Neuronal stem cell (in vitro differentiated cells): ENCODE data around the gene LPIN1. TPM values are rescaled to one million over a fixed set of nuclear protein-coding genes. Genes with fewer than 3 reads are reported as not detected.

ENCODE experiments used
- DNase-seq: peaks from one replicate; pipeline ENCODE4 v3.0.0-alpha.2; 2013; ENCODE audit warnings: low spot score
- H2AFZ ChIP-seq: one replicate; pipeline ENCODE4 v1.6.1; 2013; ENCODE audit warnings: mild to moderate bottlenecking, low read length, inconsistent platforms
- H2AK5ac ChIP-seq: 2 replicates; pipeline ENCODE4 v1.6.1; 2013; ENCODE audit warnings: low read depth, mild to moderate bottlenecking, inconsistent platforms, low read length, moderate library complexity, mixed read lengths
- H2BK120ac ChIP-seq: 2 replicates; pipeline ENCODE4 v1.6.1; 2013; ENCODE audit warnings: low read depth, mild to moderate bottlenecking, inconsistent platforms, low read length, moderate library complexity, mixed read lengths
- H2BK12ac ChIP-seq: one replicate; pipeline ENCODE4 v1.6.1; 2013; ENCODE audit warnings: low read length, inconsistent platforms
- H2BK15ac ChIP-seq: 2 replicates; pipeline ENCODE4 v1.6.1; 2013; ENCODE audit warnings: mild to moderate bottlenecking, low read length, inconsistent platforms, mixed read lengths
- H2BK5ac ChIP-seq: one replicate; pipeline ENCODE4 v1.6.1; 2013; ENCODE audit warnings: inconsistent platforms, mild to moderate bottlenecking, low read length, moderate library complexity
- H3K14ac ChIP-seq: one replicate; pipeline ENCODE4 v1.6.1; 2013; ENCODE audit warnings: low read length, inconsistent platforms
- H3K18ac ChIP-seq: 2 replicates; pipeline ENCODE4 v1.6.1; 2013; ENCODE audit warnings: low read length, inconsistent platforms
- H3K23ac ChIP-seq: 2 replicates; pipeline ENCODE4 v1.6.1; 2013; ENCODE audit warnings: low read depth, mild to moderate bottlenecking, mixed read lengths, low read length, inconsistent platforms; ENCODE audit not compliant: poor library complexity
- H3K27ac ChIP-seq: replicated peaks from 3 replicates; pipeline ENCODE4 v1.5.1; 2013; ENCODE audit warnings: low read length, inconsistent platforms
- H3K27me3 ChIP-seq, 3 experiments: 2 replicates each; pipeline ENCODE4 v1.6.1; 2013; ENCODE audit warnings: low read length in 3 of 3, mild to moderate bottlenecking in 2 of 3, inconsistent platforms in 1 of 3, low read depth in 1 of 3, mixed read lengths in 1 of 3, moderate library complexity in 1 of 3; ENCODE audit not compliant: control insufficient read depth in 3 of 3, insufficient read depth in 3 of 3
- H3K36me3 ChIP-seq, 2 donors: replicated peaks in 1 of 2; 2 replicates each; pipeline ENCODE4 v1.6.1; 2013; ENCODE audit warnings: low read length in 2 of 2; ENCODE audit not compliant: control insufficient read depth in 2 of 2, insufficient read depth in 2 of 2
- H3K4ac ChIP-seq: 2 replicates; pipeline ENCODE4 v1.6.1; 2013; ENCODE audit warnings: inconsistent platforms, mild to moderate bottlenecking, low read length, moderate library complexity
- H3K4me1 ChIP-seq, 2 donors: 1 replicate in 1 of 2; 2 replicates in 1 of 2; pipeline ENCODE4 v1.6.1; 2013; ENCODE audit warnings: low read length in 2 of 2, low read depth in 1 of 2; ENCODE audit not compliant: control insufficient read depth in 2 of 2, insufficient read depth in 1 of 2
- H3K4me2 ChIP-seq: one replicate; pipeline ENCODE4 v1.6.1; 2013; ENCODE audit warnings: mild to moderate bottlenecking, low read length, inconsistent platforms; ENCODE audit not compliant: insufficient read depth, poor library complexity, severe bottlenecking
- H3K4me3 ChIP-seq, 2 donors: 2 replicates each; pipeline ENCODE4 v1.5.1; 2013; ENCODE audit warnings: low read length in 2 of 2, mild to moderate bottlenecking in 2 of 2, inconsistent platforms in 1 of 2, moderate library complexity in 1 of 2
- H3K79me1 ChIP-seq: one replicate; pipeline ENCODE4 v1.6.1; 2013; ENCODE audit warnings: low read depth, mild to moderate bottlenecking, inconsistent platforms, low read length, moderate library complexity
- H3K9ac ChIP-seq: one replicate; pipeline ENCODE4 v1.6.1; 2013; ENCODE audit warnings: mild to moderate bottlenecking, low read depth, low read length, inconsistent platforms; ENCODE audit not compliant: poor library complexity
- H3K9me3 ChIP-seq, 2 donors: replicated peaks in 1 of 2; 2 replicates each; pipeline versions ENCODE3 to v1.6.1; 2013; ENCODE audit warnings: low read length in 2 of 2, mild to moderate bottlenecking in 2 of 2, inconsistent platforms in 1 of 2, low read depth in 1 of 2, mixed read lengths in 1 of 2, moderate library complexity in 1 of 2; ENCODE audit not compliant: control insufficient read depth in 2 of 2, insufficient read depth in 1 of 2
- H4K8ac ChIP-seq: one replicate; pipeline ENCODE4 v1.6.1; 2013; ENCODE audit warnings: low read depth, mild to moderate bottlenecking, inconsistent platforms, low read length, moderate library complexity
- H4K91ac ChIP-seq: one replicate; pipeline ENCODE4 v1.6.1; 2013; ENCODE audit warnings: low read length, low read depth, mild to moderate bottlenecking, inconsistent platforms; ENCODE audit not compliant: poor library complexity
- WGBS, 2 donors: extraction: QIAGEN DNeasy Blood & Tissue Kit; methylation state at CpG; one replicate each; pipeline ENCODE4 v1.1.7; 2013; ENCODE audit warnings: missing lambda C conversion rate in 2 of 2, mixed read lengths in 1 of 2; ENCODE audit not compliant: insufficient read length in 2 of 2, insufficient replicate concordance in 1 of 2; ENCODE audit errors: extremely low coverage in 2 of 2; 5-methylcytosine and 5-hydroxymethylcytosine counted together
- small RNA-seq: library from polyadenylated mRNA; stranded (forward); fragments of <200 nt; extraction: miRNeasy Mini kit (QIAGEN cat#:217004); gene quantifications from one replicate; pipeline ENCODE3, GENCODE V24; 2013; ENCODE audit not compliant: insufficient read depth

LPIN1 gene

DNA sequence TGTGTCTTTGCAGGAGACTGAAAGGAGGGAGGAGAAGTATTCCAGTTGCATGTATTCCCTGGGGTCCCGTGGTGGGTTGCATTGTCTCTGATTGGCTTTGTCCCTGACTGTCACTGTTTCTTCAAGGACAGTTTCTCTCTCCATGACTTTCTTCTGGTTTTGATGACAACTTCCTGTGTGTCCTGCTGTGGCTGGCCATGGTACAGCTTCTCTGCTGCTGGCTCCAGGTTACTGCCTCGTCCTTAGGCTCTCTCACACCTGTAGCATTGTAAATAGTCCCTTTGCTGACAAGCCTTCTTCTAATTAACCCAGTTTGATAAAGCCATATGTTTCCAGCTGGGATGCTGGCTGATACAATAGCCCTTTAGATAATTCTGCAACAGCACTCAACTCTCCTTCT, 129.0 kb downstream of the LPIN1 start:
- no CpG with 5 or more reads among the region's 2 CpGs for WGBS, 2 donors

GRCh38 chr2:11876436-11876835, 130.0 kb downstream of the LPIN1 start:
- WGBS, 2 donors = no CpG with 5 or more reads among the region's 6 CpGs
- H2BK12ac ChIP-seq = no peak overlapping the region
- H3K4ac ChIP-seq = no peak overlapping the region
- no peak overlapping the region for H3K23ac ChIP-seq
- H2BK5ac ChIP-seq = no peak overlapping the region
- no peak overlapping the region for H2AK5ac ChIP-seq
- no peak overlapping the region for H2BK120ac ChIP-seq
- H3K9ac ChIP-seq = no peak overlapping the region
- H4K91ac ChIP-seq = no peak overlapping the region
- no peak overlapping the region for H3K18ac ChIP-seq
- no peak overlapping the region for H3K4me3 ChIP-seq
- no peak overlapping the region for H3K14ac ChIP-seq
- no peaks in the 10 kb centered on the region for H3K79me1 ChIP-seq
- H3K27ac ChIP-seq = no peak overlapping the region
- H2AFZ ChIP-seq = no peak overlapping the region
- peaks cover 0 to 4% of the 10 kb centered on the region in 2 donors for H3K4me1 ChIP-seq
- no peak overlapping the region for H2BK15ac ChIP-seq
- no peaks in the 10 kb centered on the region for H3K36me3 ChIP-seq
- H3K9me3 ChIP-seq = peaks cover 0 to 6% of the 10 kb centered on the region in 2 donors
- no peak overlapping the region for H3K4me2 ChIP-seq
- H3K27me3 ChIP-seq = no peaks in the 10 kb centered on the region
- H4K8ac ChIP-seq = no peak overlapping the region
- no peak for DNase-seq

More for the DNA sequence above, 129.0 kb downstream of the LPIN1 start:
- no peak for DNase-seq
- Histone ChIP-seq H3K9me3 (peaks cover 0 to 6% of the 10 kb centered on the region in 2 donors), H2BK5ac (no peak overlapping the region), H2AK5ac (no peak overlapping the region), H3K18ac (no peak overlapping the region), H4K8ac (no peak overlapping the region), H4K91ac (no peak overlapping the region), H3K9ac (no peak overlapping the region), H3K4me1 (peaks cover 0 to 4% of the 10 kb centered on the region in 2 donors), H3K27ac (no peak overlapping the region), H3K4me2 (no peak overlapping the region), H2BK15ac (no peak overlapping the region), H2AFZ (peak overlapping the region; percentile 41), H3K27me3 (no peaks in the 10 kb centered on the region), H3K23ac (no peak overlapping the region), H3K4me3 (no peak overlapping the region), H3K36me3 (no peaks in the 10 kb centered on the region), H2BK120ac (no peak overlapping the region), H3K14ac (no peak overlapping the region), H3K4ac (no peak overlapping the region), H2BK12ac (no peak overlapping the region), H3K79me1 (no peaks in the 10 kb centered on the region)

GRCh38 chr2:11876889-11877288, 130.5 kb downstream of the LPIN1 start:
- H3K23ac ChIP-seq = no peak overlapping the region
- no peak overlapping the region for H2BK5ac ChIP-seq
- H3K79me1 ChIP-seq = no peaks in the 10 kb centered on the region
- H3K9me3 ChIP-seq = peaks cover 0 to 4% of the 10 kb centered on the region in 2 donors
- H3K36me3 ChIP-seq = no peaks in the 10 kb centered on the region
- H2BK12ac ChIP-seq = no peak overlapping the region
- H3K4me3 ChIP-seq = no peak overlapping the region
- peaks cover 0 to 4% of the 10 kb centered on the region in 2 donors for H3K4me1 ChIP-seq
- H3K4me2 ChIP-seq = no peak overlapping the region
- DNase-seq = no peak
- no peak overlapping the region for H2BK15ac ChIP-seq
- H3K18ac ChIP-seq = no peak overlapping the region
- H3K27me3 ChIP-seq = no peaks in the 10 kb centered on the region
- H2BK120ac ChIP-seq = no peak overlapping the region
- no peak overlapping the region for H2AFZ ChIP-seq
- H3K14ac ChIP-seq = no peak overlapping the region
- no peak overlapping the region for H3K4ac ChIP-seq
- H3K9ac ChIP-seq = no peak overlapping the region
- no peak overlapping the region for H3K27ac ChIP-seq
- no CpG with 5 or more reads among the region's 5 CpGs for WGBS, 2 donors
- H2AK5ac ChIP-seq = no peak overlapping the region
- H4K8ac ChIP-seq = no peak overlapping the region
- H4K91ac ChIP-seq = no peak overlapping the region

Small RNA genes lying within 50 kb of the gene (small RNA-seq; reads per million reads assigned to genes)
- not detected for gene MIR4262
- gene MIR548S = 6.3 reads per million, percentile 33 among the genes with 10 or more reads in this experiment
